HG02884 (cell line): Measurements from ENCODE around the gene FBXO4.
"Not testable (repeated sequence)": the region's sequence is repeated elsewhere in the genome, so short reads cannot be mapped to it uniquely, and the experiment has no call there.

Experiments used
- ATAC-seq: cut with Tn5 transposase; IDR thresholded peaks from one replicate; pipeline ENCODE4 v1.9.1; 2021; ENCODE audit warnings: mild to moderate bottlenecking, moderate library complexity; ENCODE audit not compliant: unreplicated experiment

FBXO4 gene

DNA sequence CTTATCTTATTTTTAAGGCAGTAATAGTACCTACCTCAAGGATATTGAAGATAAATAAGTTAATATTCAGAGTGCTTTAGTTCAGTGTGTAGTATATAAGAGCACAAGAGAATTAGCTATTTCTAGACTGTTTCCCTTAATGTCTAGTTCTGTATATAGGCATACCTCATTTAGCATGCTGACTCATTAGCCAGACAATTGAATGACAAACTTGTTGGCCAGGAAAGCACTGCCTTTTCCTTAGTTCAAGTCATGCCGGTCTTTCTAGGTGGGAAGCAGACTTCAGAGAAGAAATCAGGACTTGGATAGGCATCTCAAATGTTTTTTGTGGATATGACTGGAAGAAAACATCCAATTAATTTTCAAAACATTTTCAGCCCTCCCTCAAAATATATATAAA lies 3.2 kb upstream of the FBXO4 start:
- ATAC-seq = no peak

- ATAC-seq = no peak
Observed at GRCh38 chr5:41924526-41924871, 582 bp upstream of the FBXO4 start.

DNA sequence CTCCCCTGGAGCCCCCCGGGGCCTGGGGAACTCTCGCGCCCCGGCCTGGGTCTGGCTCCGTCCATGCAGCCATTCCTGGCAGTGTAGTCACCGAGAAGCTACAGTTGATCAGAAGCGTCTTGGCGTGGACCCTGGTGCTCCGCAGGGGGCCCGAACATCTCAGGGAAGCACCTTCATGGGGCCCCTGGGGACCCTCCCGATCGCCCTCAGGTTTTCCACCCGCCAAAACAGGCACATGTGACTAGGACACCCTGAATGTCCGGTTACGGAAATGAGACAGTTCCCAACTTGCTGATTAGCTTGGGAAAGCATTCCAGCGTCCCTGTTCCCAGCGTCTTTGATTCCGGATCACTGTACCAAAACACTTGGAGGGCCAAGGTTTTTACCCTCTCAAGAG lies 472 bp downstream of the FBXO4 start:
- ATAC-seq = peak; percentile 27

DNA sequence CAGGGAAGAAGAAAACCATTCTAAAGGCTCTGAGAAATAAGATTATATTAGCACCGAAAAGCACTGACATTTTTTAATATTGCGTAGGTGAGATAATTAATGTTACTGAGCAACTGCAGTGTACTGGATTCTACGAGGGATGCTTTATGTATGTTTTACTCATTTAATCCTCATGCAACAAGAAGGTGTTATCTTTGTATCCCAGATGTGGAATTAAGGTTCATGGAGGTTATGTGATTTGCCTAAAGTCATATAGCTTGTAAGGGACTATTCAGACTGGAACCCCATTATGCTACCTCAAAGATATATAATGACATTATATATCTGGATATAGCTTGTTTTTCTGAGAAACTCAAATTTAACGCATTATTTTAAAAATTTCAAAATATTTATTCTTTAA lies 2.5 kb downstream of the FBXO4 start:
- no peak for ATAC-seq

GRCh38 chr5:41929035-41929434 lies 4.0 kb downstream of the FBXO4 start:
- ATAC-seq = no peak

DNA sequence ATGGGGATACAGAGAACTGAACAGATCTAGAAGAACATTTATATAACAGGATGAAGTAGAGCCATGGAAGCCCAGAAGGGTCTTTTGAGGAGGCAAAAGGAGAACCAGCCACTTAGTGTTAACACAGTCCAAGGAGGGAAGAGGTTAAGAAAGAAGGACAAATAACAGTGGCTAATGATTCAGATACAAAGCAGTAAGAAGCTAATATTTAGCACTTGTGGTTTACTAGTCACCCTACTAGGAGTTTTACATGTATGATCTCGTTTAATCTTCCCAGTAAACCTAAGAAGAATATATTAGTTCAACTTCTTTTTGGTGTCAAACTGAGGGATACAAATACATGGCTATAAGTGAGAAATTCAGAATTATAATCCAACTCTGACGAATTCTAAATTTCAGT lies 7.7 kb downstream of the FBXO4 start:
- ATAC-seq = no peak

DNA sequence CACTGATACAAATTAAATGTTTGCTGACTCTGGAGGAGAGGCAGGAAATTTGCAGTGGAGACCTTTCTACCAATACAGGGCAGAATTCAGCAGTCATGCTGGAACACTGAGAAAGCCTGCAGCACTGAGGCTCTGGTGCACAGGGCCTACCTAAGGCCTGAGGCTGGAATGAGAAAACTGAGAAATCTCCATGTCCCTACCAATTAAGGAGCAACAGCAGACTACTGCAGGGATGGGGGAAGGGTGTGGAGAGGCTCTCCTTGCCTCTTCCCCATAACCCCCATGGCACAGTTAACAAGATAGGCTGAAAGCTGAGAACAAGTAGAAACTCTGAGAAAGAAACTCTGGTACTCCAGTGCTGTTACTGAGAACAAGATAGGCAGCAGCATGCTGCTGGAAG lies 10.5 kb downstream of the FBXO4 start:
- ATAC-seq = no peak

- no peak for ATAC-seq
Observed at GRCh38 chr5:41940641-41941040, 15.6 kb downstream of the FBXO4 start.

DNA sequence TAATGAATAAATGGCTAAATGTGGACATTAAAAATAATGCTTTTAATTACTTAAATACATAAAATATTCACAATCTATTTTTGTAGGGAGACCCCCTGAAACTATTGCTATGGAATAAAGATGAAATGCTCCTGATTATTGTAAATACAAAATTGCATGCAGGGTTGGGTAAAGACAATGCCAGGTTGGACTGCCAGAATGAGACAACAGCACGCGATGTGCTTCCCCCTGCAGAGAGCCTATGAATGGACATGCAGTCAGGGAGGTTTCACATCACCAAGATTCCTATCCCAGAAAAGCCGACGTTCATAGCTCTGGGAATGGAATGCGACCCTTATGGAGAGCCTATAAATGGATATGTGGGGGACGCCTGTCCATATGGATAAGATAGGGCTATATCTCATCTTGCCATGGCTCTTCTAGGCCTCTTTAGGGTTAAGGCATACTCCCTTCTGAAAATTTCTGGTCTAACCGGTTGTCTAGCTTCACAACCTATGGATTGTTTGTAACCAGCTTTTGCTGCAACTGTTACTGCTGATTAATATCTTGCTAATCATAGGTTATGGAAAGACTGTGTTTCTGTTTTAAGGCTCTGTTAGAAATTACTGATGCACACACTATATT lies 20.4 kb downstream of the FBXO4 start:
- not testable (repeated sequence) for ATAC-seq

- ATAC-seq = no peak
Observed at GRCh38 chr5:41951224-41951623, 26.1 kb downstream of the FBXO4 start.

- ATAC-seq = no peak
Observed at GRCh38 chr5:41954286-41954685, 29.2 kb downstream of the FBXO4 start.

DNA sequence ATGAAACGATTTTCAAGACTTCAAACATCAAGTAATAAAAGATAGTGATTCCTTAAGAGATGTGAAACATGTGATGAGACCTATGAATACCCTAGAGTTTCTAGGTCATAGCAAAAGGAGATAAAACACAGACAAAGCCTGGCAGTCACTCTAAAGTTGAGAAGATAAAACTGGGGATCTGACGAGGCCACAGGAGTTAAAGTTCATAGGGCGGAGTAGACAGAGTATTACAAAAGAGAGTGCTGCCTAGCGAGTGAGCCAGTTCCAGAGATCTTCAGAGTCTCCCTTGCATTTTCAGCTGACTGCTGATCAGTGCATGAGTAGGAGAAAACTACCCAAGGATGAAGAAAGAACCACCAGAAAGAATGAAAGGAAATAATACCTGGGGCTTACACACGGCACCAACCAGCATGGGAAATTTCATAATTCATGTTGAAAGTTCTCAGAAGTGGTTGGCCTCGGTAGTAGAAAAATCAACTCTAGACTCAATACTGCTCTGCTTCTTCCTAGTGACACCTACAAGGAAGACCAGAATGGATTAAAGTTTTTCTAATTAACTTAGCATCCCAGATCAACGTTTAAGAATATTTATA lies 30.4 kb downstream of the FBXO4 start:
- ATAC-seq = no peak

- ATAC-seq = no peak
Observed at GRCh38 chr5:41956943-41957342, 31.9 kb downstream of the FBXO4 start.

- no peak for ATAC-seq
Observed at GRCh38 chr5:41960481-41960880, 35.4 kb downstream of the FBXO4 start.

DNA sequence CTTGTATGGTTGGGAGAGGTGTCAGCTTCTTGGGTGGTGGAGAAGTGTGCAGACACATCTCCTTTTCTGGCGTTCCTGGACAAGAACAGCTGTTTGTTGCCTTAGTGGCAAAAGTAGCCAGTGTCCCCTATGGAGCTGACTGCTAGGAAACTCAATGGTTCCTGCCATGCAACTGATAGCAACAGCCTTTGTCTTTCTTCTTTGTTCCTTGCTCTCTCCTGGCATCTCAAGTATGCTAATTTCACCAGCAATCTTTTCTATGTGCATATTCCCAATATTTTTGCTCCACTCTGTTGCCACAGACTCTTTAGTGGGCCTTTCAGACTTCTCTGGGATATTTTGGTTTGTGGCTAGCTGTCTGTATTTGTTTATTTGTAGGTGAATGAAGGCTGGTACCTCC lies 36.7 kb downstream of the FBXO4 start:
- ATAC-seq = no peak

DNA sequence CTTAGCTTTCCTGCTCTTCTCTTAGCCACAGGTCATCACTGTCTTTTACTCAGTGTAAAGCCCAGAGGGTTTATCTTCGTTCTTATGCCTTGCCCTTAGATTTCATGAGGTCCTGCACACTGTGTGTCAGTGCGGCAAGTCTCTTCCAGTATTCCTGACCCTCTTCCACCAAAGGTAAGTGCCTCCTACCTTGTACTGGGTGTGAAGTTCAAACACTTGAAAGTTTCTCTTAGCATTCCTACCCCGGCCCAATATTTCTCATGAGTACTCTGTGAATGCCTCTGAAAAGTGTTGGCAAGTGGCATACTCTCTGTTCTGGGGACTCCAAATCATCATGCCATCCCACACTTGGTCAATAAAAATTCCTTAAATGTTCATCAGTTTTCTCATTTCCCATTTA lies 37.4 kb downstream of the FBXO4 start:
- ATAC-seq = no peak

- ATAC-seq = no peak
Observed at GRCh38 chr5:41966401-41967105, 41.5 kb downstream of the FBXO4 start.

- ATAC-seq = no peak
Observed at GRCh38 chr5:41967401-41967800, 42.3 kb downstream of the FBXO4 start.

GRCh38 chr5:41968153-41968723 lies 43.2 kb downstream of the FBXO4 start:
- ATAC-seq = no peak

DNA sequence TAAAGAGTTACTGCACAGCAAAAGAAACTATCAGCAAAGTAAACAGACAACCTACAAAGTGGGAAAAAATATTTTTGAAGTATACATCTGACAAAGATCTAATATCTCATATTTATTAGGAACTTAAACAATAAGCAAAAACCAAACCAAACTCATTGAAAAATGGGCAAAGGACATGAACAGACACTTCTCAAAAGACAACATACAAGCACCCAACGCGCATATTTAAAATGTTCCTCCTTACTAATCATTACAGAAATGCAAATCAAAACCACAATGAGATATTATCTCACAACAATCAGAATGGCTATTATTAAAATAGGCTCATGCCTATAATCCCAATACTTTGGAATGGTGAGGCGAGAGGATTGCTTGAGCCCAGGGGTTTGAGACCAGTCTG lies 48.0 kb downstream of the FBXO4 start:
- ATAC-seq = no peak

DNA sequence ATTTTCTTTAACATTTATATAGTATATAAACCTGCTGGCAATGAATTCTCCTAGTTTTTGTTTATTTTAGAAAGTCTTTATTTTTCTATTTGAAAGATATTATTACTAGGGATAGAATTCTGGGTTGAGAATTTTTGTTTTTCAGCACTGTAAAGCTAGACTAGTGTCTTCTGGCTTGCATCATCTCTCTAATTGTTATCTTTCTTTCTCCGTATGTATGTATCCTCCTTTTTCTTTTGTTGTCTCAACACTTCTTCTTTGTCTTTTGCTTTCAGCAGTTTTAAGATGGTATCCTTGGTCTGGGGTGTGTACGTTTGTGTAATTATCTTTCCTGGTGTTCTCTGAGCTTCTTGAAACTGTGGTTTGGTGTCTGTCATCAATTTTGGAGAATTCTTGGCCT lies 48.8 kb downstream of the FBXO4 start:
- ATAC-seq = no peak

GRCh38 chr5:41978676-41979075 lies 53.6 kb downstream of the FBXO4 start:
- no peak for ATAC-seq
